ENCODE data around the gene HM13.
"Not testable (repeated sequence)": the region's sequence is repeated elsewhere in the genome, so short reads cannot be mapped to it uniquely, and the experiment has no call there.

HM13 gene

DNA sequence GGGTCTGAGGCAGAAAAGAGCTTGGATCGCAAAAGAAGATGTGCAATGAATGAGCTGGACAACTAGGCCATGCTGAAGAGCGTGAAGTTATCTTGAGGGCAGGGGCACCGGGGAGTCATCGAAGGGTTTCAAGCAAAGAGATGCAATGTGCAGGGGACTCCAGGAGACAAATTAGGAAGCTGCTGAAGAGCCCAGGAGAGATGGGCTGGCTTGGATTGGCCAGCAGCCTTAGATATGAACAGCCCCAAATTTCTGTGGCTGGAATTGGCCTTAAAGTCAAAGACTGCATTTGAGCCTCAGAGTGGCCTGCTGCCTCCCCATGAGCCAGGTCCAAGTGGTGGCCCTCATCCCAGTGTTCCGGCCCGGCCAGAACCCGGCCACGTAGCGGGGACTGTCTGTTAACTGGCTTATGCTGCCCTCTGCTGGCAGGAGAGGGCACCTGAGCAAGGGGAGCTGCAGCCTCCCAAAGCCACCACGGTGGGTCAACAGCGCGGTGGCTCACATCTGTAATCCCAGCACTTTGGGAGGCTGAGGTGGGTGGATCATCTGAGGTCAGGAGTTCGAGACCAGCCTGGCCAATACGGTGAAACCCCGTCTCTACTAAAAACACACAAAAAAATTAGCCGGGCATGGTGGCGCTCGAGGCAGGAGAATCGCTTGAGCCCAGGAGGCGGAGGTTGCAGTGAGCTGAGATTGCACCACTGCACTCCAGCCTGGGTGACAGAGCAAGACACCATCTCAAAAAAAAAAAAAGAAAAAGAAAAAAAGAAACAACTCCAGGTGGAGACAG is 11.2 kb upstream of the HM13 start:
- TF ChIP-seq, protein P1, sequence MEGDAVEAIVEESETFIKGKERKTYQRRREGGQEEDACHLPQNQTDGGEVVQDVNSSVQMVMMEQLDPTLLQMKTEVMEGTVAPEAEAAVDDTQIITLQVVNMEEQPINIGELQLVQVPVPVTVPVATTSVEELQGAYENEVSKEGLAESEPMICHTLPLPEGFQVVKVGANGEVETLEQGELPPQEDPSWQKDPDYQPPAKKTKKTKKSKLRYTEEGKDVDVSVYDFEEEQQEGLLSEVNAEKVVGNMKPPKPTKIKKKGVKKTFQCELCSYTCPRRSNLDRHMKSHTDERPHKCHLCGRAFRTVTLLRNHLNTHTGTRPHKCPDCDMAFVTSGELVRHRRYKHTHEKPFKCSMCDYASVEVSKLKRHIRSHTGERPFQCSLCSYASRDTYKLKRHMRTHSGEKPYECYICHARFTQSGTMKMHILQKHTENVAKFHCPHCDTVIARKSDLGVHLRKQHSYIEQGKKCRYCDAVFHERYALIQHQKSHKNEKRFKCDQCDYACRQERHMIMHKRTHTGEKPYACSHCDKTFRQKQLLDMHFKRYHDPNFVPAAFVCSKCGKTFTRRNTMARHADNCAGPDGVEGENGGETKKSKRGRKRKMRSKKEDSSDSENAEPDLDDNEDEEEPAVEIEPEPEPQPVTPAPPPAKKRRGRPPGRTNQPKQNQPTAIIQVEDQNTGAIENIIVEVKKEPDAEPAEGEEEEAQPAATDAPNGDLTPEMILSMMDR (IDR thresholded peaks at IDR 0.05; ENCODE audit: control insufficient read depth, extremely low read depth, insufficient read depth): peak; percentile 99
- not testable (repeated sequence) for H3K4me3 ChIP-seq (ENCODE audit: low read depth, low read length)
- peak; percentile 49 for DNase-seq (ENCODE audit: low read depth)

DNA sequence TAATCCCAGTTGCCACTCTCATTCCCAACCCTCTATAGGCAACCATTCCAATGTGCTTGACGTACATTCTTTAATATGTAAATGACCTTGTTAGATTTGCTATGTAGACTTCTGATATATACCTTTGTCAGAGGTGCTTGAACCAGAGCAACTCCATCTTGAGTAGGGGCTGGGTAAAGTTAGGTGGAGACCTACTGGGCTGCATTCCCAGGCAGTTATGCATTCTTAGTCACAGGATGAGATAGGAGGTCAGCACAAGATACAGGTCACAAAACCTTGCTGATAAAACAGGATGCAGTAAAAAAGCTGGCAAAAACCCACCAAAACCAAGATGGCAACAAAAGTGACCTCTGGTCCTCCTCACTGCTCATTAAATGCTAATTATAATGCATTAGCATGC is 8.3 kb upstream of the HM13 start:
- DNase-seq (ENCODE audit: low read depth): no peak
- H3K4me3 ChIP-seq (ENCODE audit: low read depth, low read length): no peak overlapping the region
- TF ChIP-seq, protein P1 (IDR thresholded peaks at IDR 0.05; ENCODE audit: control insufficient read depth, extremely low read depth, insufficient read depth): no peak

DNA sequence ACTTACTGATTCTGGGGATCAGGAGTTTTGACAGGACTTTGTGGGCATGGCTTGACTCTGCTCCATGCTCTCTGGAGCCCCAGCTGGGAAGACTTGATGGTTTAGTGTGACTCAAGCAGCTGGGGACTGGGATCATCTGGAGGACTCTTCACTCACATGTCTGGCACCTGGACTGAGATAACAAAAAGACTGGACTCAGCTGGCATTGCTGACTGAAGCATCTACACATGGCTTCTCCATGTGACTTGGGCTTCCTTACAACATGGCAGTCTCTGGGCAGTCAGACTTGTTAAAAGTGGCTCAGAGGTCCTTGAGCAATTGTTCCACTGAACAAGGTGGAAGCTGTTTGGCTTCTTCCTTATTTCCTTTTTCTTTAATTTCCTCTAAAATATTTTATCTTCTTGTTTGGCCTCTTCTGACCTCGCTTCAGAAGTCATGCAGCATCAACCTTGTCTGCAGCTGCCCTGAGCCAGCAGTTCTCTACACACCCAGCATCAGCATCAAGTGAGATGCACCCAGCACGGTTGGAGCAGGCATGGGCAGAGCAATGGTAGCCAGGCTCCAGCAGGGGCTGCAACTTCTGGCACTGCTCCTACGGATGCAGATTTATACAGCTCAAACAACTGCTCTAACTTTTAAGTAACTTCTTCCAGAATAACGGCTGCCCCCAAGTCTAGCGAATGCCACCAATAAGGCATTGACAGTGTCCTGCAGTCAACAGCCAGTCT is 5.6 kb upstream of the HM13 start:
- no peak overlapping the region for H3K4me3 ChIP-seq (ENCODE audit: low read depth, low read length)
- TF ChIP-seq, protein P1 (IDR thresholded peaks at IDR 0.05; ENCODE audit: control insufficient read depth, extremely low read depth, insufficient read depth): no peak
- no peak for DNase-seq (ENCODE audit: low read depth)

DNA sequence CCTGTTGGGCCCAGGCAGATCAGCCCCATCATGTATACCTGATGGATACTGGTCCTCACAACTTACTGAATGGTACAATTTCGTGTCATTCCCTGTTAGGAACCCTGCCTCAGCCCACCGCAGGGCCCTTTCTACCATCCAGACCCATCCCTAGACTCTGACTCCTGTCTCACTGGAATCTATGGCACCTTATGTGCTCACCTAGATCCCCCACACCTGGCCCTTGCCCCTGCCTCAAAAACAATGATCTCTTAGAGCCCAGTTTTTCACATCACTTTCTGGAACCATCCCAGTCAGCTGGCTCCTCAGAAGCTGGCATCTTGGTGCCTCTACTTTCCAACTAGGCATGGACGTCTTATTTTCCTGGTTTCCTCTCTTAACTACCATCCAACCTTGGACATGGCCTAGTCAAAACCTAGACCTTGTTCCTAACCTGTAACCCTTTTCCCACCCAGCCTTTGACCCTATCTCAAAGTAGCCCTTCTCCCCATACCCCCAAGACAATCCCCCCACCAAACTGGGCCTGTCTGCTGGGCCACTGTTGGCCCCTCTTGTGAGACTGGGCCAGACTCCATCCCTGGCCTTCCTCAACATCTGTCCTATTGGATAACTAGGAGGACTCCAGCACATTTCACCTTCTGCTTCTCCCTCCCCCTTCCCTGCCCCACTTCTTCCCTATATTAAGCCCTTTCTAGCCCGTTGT is 981 bp downstream of the HM13 start:
- TF ChIP-seq, protein P1 (IDR thresholded peaks at IDR 0.05; ENCODE audit: control insufficient read depth, extremely low read depth, insufficient read depth): no peak
- DNase-seq (ENCODE audit: low read depth): no peak
- peak overlapping the region; percentile 69 for H3K4me3 ChIP-seq (ENCODE audit: low read depth, low read length)

DNA sequence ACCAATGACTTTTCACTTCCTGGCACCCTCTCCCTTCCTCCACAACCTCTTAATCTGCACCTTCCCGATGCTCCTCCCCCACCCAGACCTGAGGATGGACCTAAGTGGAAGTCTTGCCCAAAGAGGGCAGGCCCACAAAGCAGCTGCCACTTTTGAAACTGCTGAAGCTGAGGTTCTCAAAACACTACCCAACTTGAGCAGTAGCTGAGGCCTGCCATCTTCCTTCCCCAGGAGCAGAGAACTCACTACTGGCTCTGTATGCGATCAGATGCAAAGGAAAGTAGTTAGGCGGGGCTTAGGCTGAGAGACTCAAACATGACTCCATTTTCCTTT is 1.5 kb downstream of the HM13 start:
- DNase-seq (ENCODE audit: low read depth): no peak
- peak overlapping the region; percentile 69 for H3K4me3 ChIP-seq (ENCODE audit: low read depth, low read length)
- TF ChIP-seq, protein P1 (IDR thresholded peaks at IDR 0.05; ENCODE audit: control insufficient read depth, extremely low read depth, insufficient read depth): no peak

DNA sequence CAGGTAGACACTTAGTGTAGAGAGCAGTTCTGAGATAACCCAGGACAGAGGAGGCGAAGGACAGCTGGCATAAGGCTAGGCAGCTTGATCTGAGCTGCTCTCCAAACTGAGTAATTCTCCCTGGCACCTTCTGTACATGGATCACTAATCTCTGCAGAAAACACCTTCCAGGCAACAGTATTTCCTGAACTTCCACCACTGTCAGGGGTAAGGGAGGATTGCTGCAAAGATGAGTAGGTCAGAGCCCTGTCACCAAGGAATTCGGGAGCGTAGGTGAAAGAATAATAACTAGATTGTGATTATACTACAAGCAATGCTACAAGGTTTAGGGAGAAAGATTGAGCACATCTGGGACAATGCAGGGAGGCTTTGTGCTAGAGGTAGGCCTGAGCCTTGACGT is 1.9 kb downstream of the HM13 start:
- TF ChIP-seq, protein P1 (IDR thresholded peaks at IDR 0.05; ENCODE audit: control insufficient read depth, extremely low read depth, insufficient read depth): no peak
- no peak for DNase-seq (ENCODE audit: low read depth)

More for the DNA sequence above, 1.9 kb downstream of the HM13 start:
- peak overlapping the region; percentile 69; the same call in 1 of the 2 replicates for H3K4me3 ChIP-seq (ENCODE audit: low read depth, low read length)
